HG03060 (cell line): ENCODE results near the gene PABPN1.
"Not testable (repeated sequence)": the region's sequence is repeated elsewhere in the genome, so short reads cannot be mapped to it uniquely, and the experiment has no call there.

Source experiments
- ATAC-seq: cut with Tn5 transposase; IDR thresholded peaks from one replicate; pipeline ENCODE4 v1.9.1; 2021; ENCODE audit warnings: low read depth, moderate number of reproducible peaks; ENCODE audit not compliant: unreplicated experiment

PABPN1 gene

DNA sequence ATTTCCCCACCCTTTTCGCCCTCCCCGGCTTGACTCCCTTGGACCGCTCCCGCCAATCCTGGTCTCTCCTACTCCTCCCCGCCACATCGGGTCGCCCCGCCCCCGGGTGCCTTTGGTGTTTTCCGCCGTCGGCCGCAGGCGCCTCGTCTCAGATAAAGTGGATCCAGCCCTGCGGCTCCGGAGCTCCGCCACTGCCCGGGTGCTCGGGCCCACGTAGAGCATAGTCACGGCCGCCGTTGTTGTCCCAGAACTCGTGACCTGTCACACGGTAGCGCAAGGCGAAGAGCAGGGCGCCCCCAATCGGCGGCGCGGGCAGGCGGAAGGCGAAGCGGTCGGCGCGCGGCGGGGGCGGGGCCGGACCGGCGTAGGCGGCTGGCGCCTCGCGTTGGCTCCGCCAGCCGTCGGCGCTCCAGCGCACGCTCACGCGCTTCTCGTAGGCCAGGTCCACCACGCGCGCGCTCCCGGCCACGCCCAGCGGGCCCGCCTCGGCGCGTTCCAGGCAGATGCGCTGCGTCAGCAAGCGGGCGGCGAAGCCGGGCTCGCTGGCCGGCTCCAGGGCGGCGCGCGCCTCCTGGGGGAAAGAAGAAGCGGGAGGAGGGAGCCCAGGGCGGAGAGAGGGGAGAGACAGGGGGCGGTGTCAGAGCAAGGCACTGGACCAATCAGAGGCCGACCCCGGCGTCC, 19.8 kb upstream of the PABPN1 start:
- peak; percentile 46 for ATAC-seq

DNA sequence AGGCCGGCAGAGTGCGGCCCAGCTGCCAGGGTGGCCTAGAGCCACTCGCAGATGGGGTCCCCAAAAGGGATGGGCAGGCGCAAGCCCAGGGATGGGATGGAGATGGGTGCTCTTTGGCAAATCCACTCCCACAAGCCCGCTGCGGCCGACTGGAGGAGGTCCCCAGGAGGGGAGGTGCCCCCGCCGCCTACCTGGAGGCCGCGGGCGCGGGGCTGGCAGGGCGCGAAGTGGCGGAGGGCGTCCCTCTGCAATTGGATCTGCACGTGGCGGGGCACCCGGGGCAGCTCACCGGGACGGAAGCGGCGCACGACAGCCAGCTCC, 19.3 kb upstream of the PABPN1 start:
- no peak for ATAC-seq

DNA sequence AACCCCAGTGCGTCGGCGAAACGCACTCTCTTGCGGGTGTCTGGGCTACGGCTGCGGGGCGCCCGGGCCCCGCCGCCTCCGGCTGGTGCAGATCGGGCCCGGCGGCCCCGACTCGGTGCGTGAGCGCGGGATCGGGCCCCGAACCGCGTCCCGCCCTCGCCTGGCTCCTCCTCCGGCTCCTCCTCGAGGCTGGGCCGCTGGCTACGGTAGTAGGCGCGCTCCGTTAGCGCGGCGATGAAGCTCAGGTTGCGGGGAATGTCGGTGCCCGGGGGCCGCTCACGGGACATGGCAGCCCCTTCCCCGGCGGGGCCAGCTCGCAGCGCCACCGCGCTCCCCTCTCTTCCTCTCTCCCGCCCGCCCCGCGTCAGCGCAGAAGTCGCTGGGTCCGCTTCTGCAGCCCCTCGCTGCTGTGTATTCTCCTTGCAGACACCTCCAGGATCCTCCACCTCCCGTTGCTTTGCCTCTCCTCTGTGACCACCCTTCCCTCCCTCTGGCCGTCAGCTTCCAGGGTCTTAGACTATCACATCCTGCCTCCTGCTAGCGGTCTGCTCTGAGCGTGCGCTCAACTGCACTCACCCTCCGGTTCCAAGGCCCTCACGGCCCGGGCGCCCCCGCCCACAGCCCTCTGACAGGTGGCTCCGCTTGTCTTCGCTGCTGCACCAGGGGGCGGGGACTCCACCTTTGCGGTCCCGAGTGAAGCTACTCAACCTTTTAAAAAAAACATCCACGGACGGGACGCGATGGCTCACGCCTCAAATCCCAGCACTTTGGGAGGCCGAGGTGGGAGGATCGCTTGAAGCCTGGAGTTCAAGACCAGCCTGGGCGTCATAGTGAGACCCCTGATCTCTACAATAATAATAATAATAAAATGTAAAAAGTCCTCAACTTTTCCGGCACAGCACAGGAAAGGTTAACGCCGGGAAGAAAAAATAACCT, 18.7 kb upstream of the PABPN1 start, which contains the start of gene PPP1R3E:
PPP1R3E (minus strand) TSS at position 570 of the 936 bp plus-strand sequence; CDS start at position 287, 283 bp downstream.
- ATAC-seq = no peak

- ATAC-seq = no peak
These were observed 14.7 kb upstream of the PABPN1 start, which contains the start of gene BCL2L2 for GRCh38 chr14:23306412-23307145. BCL2L2 (plus strand) TSS chr14:23306833; CDS start chr14:23307768, 935 bp downstream.

- no peak for ATAC-seq
These were observed 14.1 kb upstream of the PABPN1 start for GRCh38 chr14:23307146-23307530.

DNA sequence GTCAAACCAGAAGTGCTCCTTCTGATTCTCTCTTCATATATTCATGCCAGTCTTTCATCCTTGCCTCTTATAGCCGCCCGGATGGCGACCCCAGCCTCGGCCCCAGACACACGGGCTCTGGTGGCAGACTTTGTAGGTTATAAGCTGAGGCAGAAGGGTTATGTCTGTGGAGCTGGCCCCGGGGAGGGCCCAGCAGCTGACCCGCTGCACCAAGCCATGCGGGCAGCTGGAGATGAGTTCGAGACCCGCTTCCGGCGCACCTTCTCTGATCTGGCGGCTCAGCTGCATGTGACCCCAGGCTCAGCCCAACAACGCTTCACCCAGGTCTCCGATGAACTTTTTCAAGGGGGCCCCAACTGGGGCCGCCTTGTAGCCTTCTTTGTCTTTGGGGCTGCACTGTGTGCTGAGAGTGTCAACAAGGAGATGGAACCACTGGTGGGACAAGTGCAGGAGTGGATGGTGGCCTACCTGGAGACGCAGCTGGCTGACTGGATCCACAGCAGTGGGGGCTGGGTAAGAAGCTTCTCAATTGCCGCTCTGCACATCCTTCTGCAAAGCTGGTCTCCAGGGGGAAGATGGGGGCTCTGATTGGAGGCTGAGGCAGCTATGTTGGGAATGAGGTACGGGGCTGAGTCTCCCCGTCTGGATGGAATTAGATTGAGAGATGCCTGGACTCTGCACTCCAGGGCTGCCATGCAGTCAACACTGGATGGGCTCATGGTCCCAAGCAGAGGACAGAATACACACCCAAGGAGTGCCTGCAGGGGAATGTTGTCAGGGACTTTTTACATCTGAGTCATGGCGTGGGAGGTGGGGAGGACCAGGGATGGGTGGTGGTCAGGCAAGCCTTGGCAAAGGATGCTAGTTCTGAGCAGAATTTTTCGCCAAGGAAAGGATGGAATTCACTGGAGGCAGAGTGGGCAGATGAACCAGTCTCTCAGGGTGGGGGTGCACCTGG, 13.3 kb upstream of the PABPN1 start:
- ATAC-seq = no peak

DNA sequence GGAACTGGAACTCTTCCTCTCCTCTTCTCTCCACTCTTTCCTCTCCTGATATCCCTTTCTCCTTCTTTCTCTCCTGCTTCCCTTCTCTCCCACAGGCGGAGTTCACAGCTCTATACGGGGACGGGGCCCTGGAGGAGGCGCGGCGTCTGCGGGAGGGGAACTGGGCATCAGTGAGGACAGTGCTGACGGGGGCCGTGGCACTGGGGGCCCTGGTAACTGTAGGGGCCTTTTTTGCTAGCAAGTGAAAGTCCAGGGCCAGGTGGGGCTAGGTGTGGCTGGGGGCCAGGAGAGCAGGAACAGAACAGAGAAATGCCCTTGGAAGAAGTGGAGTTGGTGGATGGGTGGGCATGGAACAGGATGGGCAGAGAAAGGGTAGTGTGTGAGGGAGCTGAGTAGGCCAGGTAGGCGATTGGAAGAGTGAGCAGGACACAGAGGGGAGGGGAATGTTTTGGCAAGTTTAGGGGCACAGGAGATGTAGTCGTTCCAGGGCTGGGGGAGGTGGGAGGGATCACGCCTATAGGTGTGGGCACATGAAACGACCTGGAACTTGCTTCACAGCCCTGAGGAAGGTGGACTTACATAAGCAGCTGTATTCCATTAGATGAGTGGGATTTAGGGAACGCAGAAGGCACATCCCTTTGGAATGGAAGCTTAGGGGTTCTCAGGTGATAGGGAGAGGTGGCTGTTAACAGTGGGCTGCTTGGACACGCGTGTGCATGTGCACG, 12.4 kb upstream of the PABPN1 start:
- no peak for ATAC-seq

- ATAC-seq = no peak
These were observed 10.7 kb upstream of the PABPN1 start for GRCh38 chr14:23310546-23310945.

DNA sequence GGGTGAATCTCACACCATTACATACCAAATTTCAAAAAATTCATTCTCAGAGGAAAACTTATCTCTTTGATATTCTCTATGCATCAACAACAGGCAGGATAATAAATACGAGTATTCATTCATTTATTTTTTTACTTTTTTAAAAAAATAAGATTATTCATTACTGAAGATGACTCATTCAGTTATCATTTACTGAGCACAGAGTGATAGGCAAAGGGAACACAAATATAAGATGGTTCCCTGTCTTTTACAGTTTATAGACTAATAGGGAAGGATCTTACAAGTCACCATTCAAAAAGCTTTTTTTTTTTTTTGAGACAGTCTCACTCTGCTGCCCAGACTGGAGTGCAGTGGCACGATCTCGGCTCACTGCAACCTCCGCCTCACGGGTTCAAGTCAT, 5.0 kb upstream of the PABPN1 start:
- no peak for ATAC-seq

GRCh38 chr14:23319746-23320583, 1.3 kb upstream of the PABPN1 start:
- ATAC-seq = no peak

DNA sequence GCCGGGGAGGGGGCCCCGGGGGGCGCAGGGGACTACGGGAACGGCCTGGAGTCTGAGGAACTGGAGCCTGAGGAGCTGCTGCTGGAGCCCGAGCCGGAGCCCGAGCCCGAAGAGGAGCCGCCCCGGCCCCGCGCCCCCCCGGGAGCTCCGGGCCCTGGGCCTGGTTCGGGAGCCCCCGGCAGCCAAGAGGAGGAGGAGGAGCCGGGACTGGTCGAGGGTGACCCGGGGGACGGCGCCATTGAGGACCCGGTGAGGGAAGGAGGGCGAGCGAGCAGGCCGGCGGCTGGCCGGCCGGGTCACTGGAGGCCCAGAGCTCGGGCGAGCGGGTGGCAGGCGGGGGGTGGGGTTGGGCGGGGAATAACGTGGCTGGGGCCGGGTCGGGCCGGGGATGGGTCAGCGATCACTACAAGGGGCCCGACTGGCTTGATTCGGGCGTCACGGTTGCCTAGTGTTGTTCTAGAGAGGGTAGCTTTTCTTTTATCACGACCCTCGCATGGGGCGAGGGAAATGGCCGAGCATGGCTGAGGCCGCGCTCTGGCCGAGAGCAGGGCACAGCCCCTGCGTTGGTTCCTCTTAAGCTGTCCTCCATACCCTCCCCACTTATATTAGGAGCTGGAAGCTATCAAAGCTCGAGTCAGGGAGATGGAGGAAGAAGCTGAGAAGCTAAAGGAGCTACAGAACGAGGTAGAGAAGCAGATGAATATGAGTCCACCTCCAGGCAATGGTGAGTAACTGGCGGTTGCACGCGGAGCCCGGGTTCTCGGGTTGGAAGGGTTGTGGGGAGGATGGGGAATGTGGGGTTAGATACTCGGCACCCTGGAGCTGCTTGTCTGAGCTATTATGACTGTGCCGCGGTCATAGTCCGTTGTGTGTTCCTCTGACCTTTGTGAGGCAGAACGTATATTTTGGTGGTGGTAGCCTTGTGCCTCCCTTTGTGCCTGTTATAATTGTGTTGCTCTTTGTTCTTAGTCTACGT, 603 bp downstream of the PABPN1 start:
- ATAC-seq = no peak

GRCh38 chr14:23322568-23323517, 1.6 kb downstream of the PABPN1 start:
- no peak for ATAC-seq

- no peak for ATAC-seq
These were observed 2.7 kb downstream of the PABPN1 start for GRCh38 chr14:23323838-23324454.

- ATAC-seq = no peak
These were observed 3.2 kb downstream of the PABPN1 start for GRCh38 chr14:23324455-23324846.

DNA sequence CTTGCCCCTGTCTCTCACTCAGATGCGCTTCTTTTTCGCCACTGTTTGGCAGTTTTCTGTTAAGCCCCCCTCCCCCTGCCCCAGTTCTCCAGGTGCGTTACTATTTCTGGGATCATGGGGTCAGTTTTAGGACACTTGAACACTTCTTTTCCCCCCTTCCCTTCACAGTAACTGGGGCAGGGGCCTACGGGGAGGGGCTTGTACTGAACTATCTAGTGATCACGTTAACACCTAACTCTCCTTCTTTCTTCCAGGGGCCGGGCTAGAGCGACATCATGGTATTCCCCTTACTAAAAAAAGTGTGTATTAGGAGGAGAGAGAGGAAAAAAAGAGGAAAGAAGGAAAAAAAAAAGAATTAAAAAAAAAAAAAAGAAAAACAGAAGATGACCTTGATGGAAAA, 3.7 kb downstream of the PABPN1 start:
- ATAC-seq = no peak

DNA sequence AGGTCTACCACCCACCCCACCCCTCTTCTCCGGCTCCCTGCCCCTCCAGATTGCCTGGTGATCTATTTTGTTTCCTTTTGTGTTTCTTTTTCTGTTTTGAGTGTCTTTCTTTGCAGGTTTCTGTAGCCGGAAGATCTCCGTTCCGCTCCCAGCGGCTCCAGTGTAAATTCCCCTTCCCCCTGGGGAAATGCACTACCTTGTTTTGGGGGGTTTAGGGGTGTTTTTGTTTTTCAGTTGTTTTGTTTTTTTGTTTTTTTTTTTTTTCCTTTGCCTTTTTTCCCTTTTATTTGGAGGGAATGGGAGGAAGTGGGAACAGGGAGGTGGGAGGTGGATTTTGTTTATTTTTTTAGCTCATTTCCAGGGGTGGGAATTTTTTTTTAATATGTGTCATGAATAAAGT, 4.5 kb downstream of the PABPN1 start:
- ATAC-seq = not testable (repeated sequence)
